ENCODE results near the gene METTL5.

Gene METTL5

GRCh38 chr2:169808221-169808620, 16.5 kb downstream of the METTL5 start:
- no peak for TF ChIP-seq ZFX (IDR thresholded peaks at IDR 0.05)
- TF ChIP-seq, protein P1, sequence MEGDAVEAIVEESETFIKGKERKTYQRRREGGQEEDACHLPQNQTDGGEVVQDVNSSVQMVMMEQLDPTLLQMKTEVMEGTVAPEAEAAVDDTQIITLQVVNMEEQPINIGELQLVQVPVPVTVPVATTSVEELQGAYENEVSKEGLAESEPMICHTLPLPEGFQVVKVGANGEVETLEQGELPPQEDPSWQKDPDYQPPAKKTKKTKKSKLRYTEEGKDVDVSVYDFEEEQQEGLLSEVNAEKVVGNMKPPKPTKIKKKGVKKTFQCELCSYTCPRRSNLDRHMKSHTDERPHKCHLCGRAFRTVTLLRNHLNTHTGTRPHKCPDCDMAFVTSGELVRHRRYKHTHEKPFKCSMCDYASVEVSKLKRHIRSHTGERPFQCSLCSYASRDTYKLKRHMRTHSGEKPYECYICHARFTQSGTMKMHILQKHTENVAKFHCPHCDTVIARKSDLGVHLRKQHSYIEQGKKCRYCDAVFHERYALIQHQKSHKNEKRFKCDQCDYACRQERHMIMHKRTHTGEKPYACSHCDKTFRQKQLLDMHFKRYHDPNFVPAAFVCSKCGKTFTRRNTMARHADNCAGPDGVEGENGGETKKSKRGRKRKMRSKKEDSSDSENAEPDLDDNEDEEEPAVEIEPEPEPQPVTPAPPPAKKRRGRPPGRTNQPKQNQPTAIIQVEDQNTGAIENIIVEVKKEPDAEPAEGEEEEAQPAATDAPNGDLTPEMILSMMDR (conservative IDR thresholded peaks at IDR 0.05): no peak

DNA sequence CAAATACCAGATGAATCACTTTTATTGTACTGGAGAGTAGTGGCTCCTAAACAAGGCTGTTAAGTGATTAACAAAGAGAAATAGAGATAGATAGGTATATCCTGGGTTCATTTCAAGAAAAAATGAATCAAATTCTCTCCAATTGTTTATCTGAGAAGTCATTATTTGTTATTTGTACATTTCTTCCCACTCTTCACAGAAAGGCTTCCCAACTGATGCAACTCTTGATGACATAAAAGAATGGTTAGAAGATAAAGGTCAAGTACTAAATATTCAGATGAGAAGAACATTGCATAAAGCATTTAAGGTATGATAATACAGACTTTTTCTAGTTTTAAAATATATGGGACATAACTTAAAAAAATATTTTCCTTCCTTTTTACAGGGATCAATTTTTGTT, 18.1 kb downstream of the METTL5 start:
- TF ChIP-seq, protein P1 (conservative IDR thresholded peaks at IDR 0.05): no peak
- TF ChIP-seq ZFX (IDR thresholded peaks at IDR 0.05): no peak
- no peak overlapping the region for H3K27ac ChIP-seq

More at GRCh38 chr2:169808221-169808620, 16.5 kb downstream of the METTL5 start:
- H3K27ac ChIP-seq: no peak overlapping the region

DNA sequence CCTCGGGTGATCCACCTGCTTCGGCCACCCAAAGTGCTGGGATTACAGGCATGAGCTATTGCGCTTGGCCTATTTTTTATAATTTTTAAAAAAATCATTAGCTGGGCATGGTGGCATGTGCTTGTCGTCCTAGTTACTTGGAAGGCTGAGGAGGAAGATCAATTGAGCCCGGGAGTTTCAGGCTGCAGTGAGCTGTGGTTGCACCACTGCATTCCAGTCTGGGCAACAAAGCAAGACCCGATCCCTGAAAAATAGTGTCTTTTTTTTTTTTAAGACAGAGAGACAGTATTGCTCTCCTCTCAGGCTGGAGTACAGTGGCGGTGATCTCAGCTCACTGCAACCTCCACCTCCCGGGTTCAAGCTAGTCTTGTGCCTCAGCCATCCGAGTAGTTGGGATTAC, 21.2 kb downstream of the METTL5 start:
- H3K27ac ChIP-seq: no peak overlapping the region
- TF ChIP-seq, protein P1 (conservative IDR thresholded peaks at IDR 0.05): no peak
- no peak for TF ChIP-seq ZFX (IDR thresholded peaks at IDR 0.05)

DNA sequence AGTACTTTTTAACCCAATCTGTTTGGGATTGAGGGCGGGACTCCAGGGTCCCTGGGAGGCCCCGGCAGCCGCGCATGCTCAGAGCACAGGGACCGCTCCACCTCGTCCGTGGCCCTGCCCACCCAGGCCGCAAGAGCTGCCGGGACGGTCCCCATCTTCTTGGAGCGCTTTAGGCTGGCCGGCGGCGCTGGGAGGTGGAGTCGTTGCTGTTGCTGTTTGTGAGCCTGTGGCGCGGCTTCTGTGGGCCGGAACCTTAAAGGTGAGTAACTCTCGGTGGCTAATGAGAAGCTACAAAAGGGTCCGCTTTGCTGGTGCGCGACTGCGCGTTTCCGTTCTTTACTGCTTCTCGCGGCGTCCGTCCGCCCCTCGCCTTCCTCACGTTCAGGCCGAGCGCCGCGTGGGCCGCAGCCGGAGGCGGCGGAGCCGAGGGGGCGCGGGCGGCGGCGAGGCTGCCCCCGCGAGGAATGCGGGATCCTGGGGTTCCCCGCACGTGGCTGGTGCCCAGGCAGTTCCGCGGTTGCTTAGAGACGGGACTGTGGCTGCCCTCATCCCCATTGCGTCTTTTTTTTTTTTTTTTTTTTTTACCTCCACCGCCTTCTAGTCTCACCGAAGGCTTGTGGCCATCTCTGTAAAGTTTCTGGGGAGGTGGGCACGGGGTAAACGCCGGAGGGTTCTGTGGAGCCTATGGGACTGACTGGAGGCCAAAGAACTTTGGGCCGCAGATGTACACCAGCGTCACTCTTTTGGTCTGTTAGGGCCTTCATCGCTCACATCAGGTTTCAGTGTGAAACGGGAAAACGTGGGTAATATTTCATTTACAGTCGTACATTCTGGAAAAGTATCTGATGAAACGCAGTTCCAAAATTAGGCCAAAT, 25.8 kb downstream of the METTL5 start, which contains the start of gene SSB:
SSB (plus strand) TSS at position 154 of the 875 bp plus-strand sequence. CDS start 2,090 bp downstream, outside the sequence.
- TF ChIP-seq, protein P1 (conservative IDR thresholded peaks at IDR 0.05): no peak
- peak; percentile 86 for TF ChIP-seq ZFX (IDR thresholded peaks at IDR 0.05)
- peak within 1 kb of the TSS; percentile 85 for H3K27ac ChIP-seq

DNA sequence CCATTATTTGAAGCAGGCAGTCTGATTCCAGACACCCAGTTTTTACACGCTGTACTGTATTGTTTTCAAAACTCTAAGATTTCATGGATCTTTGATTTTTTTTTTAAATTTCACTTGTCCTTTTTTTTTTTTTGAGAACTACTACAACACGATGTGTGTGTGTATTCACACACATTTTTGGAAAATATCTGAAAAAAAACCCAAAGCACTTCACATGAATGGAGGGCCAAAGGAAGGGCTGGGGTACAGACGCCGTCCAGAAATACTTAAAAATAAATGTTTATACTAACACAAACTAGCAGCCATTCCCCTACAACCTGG, 26.3 kb downstream of the METTL5 start:
- H3K27ac ChIP-seq: peak overlapping the region; percentile 85
- no peak for TF ChIP-seq ZFX (IDR thresholded peaks at IDR 0.05)
- TF ChIP-seq, protein P1 (conservative IDR thresholded peaks at IDR 0.05): no peak

- H3K27ac ChIP-seq: no peak overlapping the region
- no peak for TF ChIP-seq ZFX (IDR thresholded peaks at IDR 0.05)
- TF ChIP-seq, protein P1 (conservative IDR thresholded peaks at IDR 0.05): no peak
Measured at GRCh38 chr2:169797601-169798000, 27.1 kb downstream of the METTL5 start.

DNA sequence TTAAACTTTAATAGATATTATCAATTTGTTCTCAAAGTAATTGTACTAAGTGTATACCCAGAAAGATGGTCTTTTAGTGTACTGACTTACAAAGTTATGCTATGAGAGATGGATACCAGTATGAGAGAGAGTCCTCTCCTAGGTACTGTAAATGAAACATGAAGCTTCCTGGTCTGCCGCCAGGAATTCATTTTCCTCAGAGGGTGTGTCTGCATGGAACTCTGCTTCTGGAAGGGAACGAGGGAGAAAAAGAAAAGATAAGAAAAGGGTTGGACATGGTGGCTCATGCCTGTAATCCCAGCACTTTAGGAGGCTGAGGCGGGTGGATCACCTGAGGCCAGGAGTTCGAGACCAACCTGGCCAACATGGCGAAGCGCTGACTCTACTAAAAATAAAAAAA, 28.3 kb downstream of the METTL5 start:
- no peak overlapping the region for H3K27ac ChIP-seq
- TF ChIP-seq, protein P1 (conservative IDR thresholded peaks at IDR 0.05): no peak
- TF ChIP-seq ZFX (IDR thresholded peaks at IDR 0.05): no peak
